ENCODE results near the gene SELENOM. TPM values are rescaled to one million over a fixed set of nuclear protein-coding genes. Genes with fewer than 3 reads are reported as not detected.

The SELENOM gene
- polyA plus RNA-seq, 1 donor (not counting 4 experiments of a cell fraction or from before 2014, with no cell fraction given), result 9.1 TPM

- dilution Hi-C loops (cut with MboI; ENCODE audit: extremely low pct_ligation_motif_present, low sequenced_read_pairs), result no loop called here
Measured at GRCh38 chr22:31099386-31099785, 8.0 kb downstream of the SELENOM start.

GRCh38 chr22:31098632-31099110 lies 8.7 kb downstream of the SELENOM start:
- Histone ChIP-seq H3K36me3 (ENCODE audit: control insufficient read depth in 2 of 2, extremely low read depth in 1 of 2, insufficient read depth in 2 of 2, low read length in 2 of 2) (peaks cover 67 to 74% of the 10 kb centered on the region in 2 experiments), H3K27ac (ENCODE audit: control insufficient read depth, insufficient read depth, low read length) (no peak overlapping the region), H3K27me3 (ENCODE audit: control insufficient read depth, extremely low read depth, insufficient read depth, low read length) (no peaks in the 10 kb centered on the region), H3K4me2 (ENCODE audit: control insufficient read depth, extremely low read depth, insufficient read depth, low read depth, low read length) (no peak overlapping the region), H3K9ac (ENCODE audit: control insufficient read depth, extremely low read depth, insufficient read depth, low read length) (no peak overlapping the region), H2AFZ (ENCODE audit: control insufficient read depth, low read length) (no peak overlapping the region), H3K4me1 (ENCODE audit: control insufficient read depth, extremely low read depth, insufficient read depth, low read length) (no peaks in the 10 kb centered on the region), H4K20me1 (ENCODE audit: control insufficient read depth, extremely low read depth, insufficient read depth, low read length) (peaks cover 6% of the 10 kb centered on the region), H3K79me2 (ENCODE audit: control insufficient read depth, insufficient read depth, low read length) (peaks cover 3% of the 10 kb centered on the region), H3K4me3 (ENCODE audit: control insufficient read depth in 2 of 3, extremely low read depth in 1 of 3, insufficient read depth in 2 of 3, low read depth in 1 of 3, low read length in 3 of 3) (no peak overlapping the region), H3K9me1 (ENCODE audit: control insufficient read depth, extremely low read depth, insufficient read depth, low read length) (no peaks in the 10 kb centered on the region), H3K9me3 (ENCODE audit: control insufficient read depth, low read depth, low read length) (no peaks in the 10 kb centered on the region)
- dilution Hi-C loops (cut with MboI; ENCODE audit: extremely low pct_ligation_motif_present, low sequenced_read_pairs), result no loop called here
- no peak for DNase-seq (ENCODE audit: low read depth, low spot score)
- no peak for FAIRE-seq
- TF ChIP-seq EZH2 (IDR thresholded peaks at IDR 0.05; ENCODE audit: low read length) (no peak), CTCF (optimal IDR thresholded peaks at IDR 0.05 in 1 of 3, IDR thresholded peaks at IDR 0.05 in 1 of 3, conservative IDR thresholded peaks at IDR 0.05 in 1 of 3; ENCODE audit: extremely low read depth in 1 of 3, insufficient read depth in 2 of 3, low read length in 3 of 3) (no peak)

More at GRCh38 chr22:31099386-31099785, 8.0 kb downstream of the SELENOM start:
- no peak overlapping the region for H2AFZ ChIP-seq (ENCODE audit: control insufficient read depth, low read length)
- H3K4me3 ChIP-seq (ENCODE audit: control insufficient read depth in 2 of 3, extremely low read depth in 1 of 3, insufficient read depth in 2 of 3, low read depth in 1 of 3, low read length in 3 of 3), result no peak overlapping the region
- no peak overlapping the region for H3K9ac ChIP-seq (ENCODE audit: control insufficient read depth, extremely low read depth, insufficient read depth, low read length)
- no peaks in the 10 kb centered on the region for H3K27me3 ChIP-seq (ENCODE audit: control insufficient read depth, extremely low read depth, insufficient read depth, low read length)
- no peak overlapping the region for H3K4me2 ChIP-seq (ENCODE audit: control insufficient read depth, extremely low read depth, insufficient read depth, low read depth, low read length)
- no peaks in the 10 kb centered on the region for H3K9me3 ChIP-seq (ENCODE audit: control insufficient read depth, low read depth, low read length)
- TF ChIP-seq CTCF (optimal IDR thresholded peaks at IDR 0.05 in 1 of 3, IDR thresholded peaks at IDR 0.05 in 1 of 3, conservative IDR thresholded peaks at IDR 0.05 in 1 of 3; ENCODE audit: extremely low read depth in 1 of 3, insufficient read depth in 2 of 3, low read length in 3 of 3) (no peak), EZH2 (IDR thresholded peaks at IDR 0.05; ENCODE audit: low read length) (no peak)
- H3K27ac ChIP-seq (ENCODE audit: control insufficient read depth, insufficient read depth, low read length), result no peak overlapping the region
- H3K4me1 ChIP-seq (ENCODE audit: control insufficient read depth, extremely low read depth, insufficient read depth, low read length), result no peaks in the 10 kb centered on the region
- DNase-seq (ENCODE audit: low read depth, low spot score) (no peak), FAIRE-seq (no peak)
- no peaks in the 10 kb centered on the region for H3K9me1 ChIP-seq (ENCODE audit: control insufficient read depth, extremely low read depth, insufficient read depth, low read length)
- peaks cover 11% of the 10 kb centered on the region for H4K20me1 ChIP-seq (ENCODE audit: control insufficient read depth, extremely low read depth, insufficient read depth, low read length)
- H3K79me2 ChIP-seq (ENCODE audit: control insufficient read depth, insufficient read depth, low read length), result peaks cover under 1% of the 10 kb centered on the region
- peaks cover 60 to 70% of the 10 kb centered on the region in 2 experiments for H3K36me3 ChIP-seq (ENCODE audit: control insufficient read depth in 2 of 2, extremely low read depth in 1 of 2, insufficient read depth in 2 of 2, low read length in 2 of 2)

Measured in keratinocyte (primary cell).